ENCODE measurements around the gene UQCR11. TPM values are rescaled to one million over a fixed set of nuclear protein-coding genes. Genes with fewer than 3 reads are reported as not detected.

The UQCR11 gene
- total RNA-seq, 3 donors from 2014 or later (not counting 1 experiment from before 2014, with no cell fraction given), result 91.2 to 142 (median 99.1) TPM

DNA sequence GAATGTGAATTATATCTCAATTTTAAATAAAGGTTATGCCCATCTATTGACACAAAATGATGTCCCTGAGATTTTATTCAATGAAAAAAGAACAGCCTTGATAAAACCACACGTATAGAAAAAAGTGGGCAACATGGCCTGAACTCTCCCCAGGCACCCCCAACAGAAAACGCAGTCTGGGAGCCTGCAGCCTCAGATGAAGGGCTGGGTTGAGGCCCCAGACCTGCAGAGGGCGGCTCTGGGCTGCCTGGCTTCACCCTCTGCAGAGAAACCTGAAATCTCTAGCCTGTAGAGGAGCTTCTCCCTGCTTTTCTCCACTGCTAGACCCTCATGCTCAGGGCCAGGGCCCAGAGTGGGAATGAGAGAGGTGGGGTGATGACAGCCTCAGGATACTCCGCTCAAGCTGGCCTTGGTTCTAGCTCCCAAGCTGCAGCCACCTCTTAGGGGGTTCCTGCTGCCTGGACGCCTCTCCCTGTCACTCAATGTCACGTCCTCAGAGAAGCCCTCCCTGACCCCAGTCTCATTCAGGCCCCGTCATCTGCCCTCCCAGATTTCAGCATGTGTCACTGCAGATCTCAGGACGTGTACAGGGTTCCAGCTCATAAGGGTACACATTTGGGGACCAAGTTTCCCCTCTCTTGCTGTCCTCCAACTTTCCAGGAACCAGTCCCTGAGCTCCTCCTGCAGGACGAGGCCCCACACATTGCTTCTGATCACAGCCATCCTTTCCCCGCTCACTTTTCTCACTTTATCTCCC, 14.4 kb downstream of the UQCR11 start:
- Histone ChIP-seq H3K27me3 (ENCODE audit: control insufficient read depth, insufficient read depth, low read length) (no peaks in the 10 kb centered on the region), H3K36me3 (ENCODE audit: control insufficient read depth, insufficient read depth, low read length) (peaks cover 2% of the 10 kb centered on the region), H3K4me3 (ENCODE audit: low read length) (no peak overlapping the region), H3K27ac (ENCODE audit: low read length) (no peak overlapping the region), H3K9me3 (ENCODE audit: control insufficient read depth, insufficient read depth, low read length) (no peaks in the 10 kb centered on the region), H3K4me1 (ENCODE audit: control insufficient read depth, insufficient read depth, low read length) (peaks cover 26% of the 10 kb centered on the region)
- peaks cover 8 to 27% of the 10 kb centered on the region in 2 donors for H3K4me1 Mint-ChIP-seq
- H3K4me3 Mint-ChIP-seq, result peak overlapping the region; percentile 70
- WGBS (ENCODE audit: insufficient coverage), result 21% methylated on average over 10 of the region's 10 CpGs
- intact Hi-C loops (cut with micrococcal nuclease), result no loop called here
- ATAC-seq, result no peak
- H3K36me3 Mint-ChIP-seq, result no peaks in the 10 kb centered on the region
- H3K9me3 Mint-ChIP-seq, result no peaks in the 10 kb centered on the region
- H3K27me3 Mint-ChIP-seq (ENCODE audit: low read depth in 2 of 2), result no peaks in the 10 kb centered on the region
- H3K27ac Mint-ChIP-seq, result peak overlapping the region; percentile 64 to 89
- no peak for TF ChIP-seq CTCF (IDR thresholded peaks at IDR 0.05)
- peak in 1 of 2 donors; percentile 57 for DNase-seq

GRCh38 chr19:1587872-1588271, 17.4 kb downstream of the UQCR11 start:
- Histone ChIP-seq H3K4me1 (ENCODE audit: control insufficient read depth, insufficient read depth, low read length) (peaks cover 20% of the 10 kb centered on the region), H3K9me3 (ENCODE audit: control insufficient read depth, insufficient read depth, low read length) (no peaks in the 10 kb centered on the region), H3K4me3 (ENCODE audit: low read length) (no peak overlapping the region), H3K27ac (ENCODE audit: low read length) (no peak overlapping the region), H3K36me3 (ENCODE audit: control insufficient read depth, insufficient read depth, low read length) (peaks cover 5% of the 10 kb centered on the region), H3K27me3 (ENCODE audit: control insufficient read depth, insufficient read depth, low read length) (no peaks in the 10 kb centered on the region)
- no peak for DNase-seq
- Mint-ChIP-seq H3K36me3 (no peaks in the 10 kb centered on the region), H3K27me3 (ENCODE audit: low read depth in 2 of 2) (no peaks in the 10 kb centered on the region), H3K27ac (no peak overlapping the region), H3K4me3 (no peak overlapping the region), H3K4me1 (peaks cover 8 to 23% of the 10 kb centered on the region in 2 donors), H3K9me3 (no peaks in the 10 kb centered on the region)
- intact Hi-C loops (cut with micrococcal nuclease), result no loop called here
- no peak for TF ChIP-seq CTCF (IDR thresholded peaks at IDR 0.05)
- WGBS (ENCODE audit: insufficient coverage), result 92% methylated on average over 9 of the region's 9 CpGs
- no peak for ATAC-seq

DNA sequence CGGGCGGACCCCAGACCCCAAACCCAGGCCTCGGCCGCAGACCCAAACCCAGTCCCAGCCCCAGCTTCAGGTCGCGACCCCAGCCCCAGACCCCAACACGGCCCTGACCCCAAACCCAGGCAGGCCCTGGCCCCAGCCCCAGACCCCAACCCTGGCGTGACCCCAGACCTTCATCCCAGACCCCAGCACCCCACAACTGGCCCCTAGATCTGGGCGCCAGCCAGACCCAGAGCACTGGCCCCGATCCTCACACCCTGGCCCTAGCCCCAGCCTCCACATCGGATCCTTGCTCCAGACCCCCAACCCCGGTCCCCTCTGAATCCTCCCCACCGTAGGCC, 20.1 kb downstream of the UQCR11 start:
- no peak for ATAC-seq
- Histone ChIP-seq H3K27me3 (ENCODE audit: control insufficient read depth, insufficient read depth, low read length) (no peaks in the 10 kb centered on the region), H3K4me3 (ENCODE audit: low read length) (no peak overlapping the region), H3K36me3 (ENCODE audit: control insufficient read depth, insufficient read depth, low read length) (peaks cover 25% of the 10 kb centered on the region), H3K9me3 (ENCODE audit: control insufficient read depth, insufficient read depth, low read length) (no peaks in the 10 kb centered on the region), H3K4me1 (ENCODE audit: control insufficient read depth, insufficient read depth, low read length) (peaks cover 2% of the 10 kb centered on the region), H3K27ac (ENCODE audit: low read length) (no peak overlapping the region)
- no peak for TF ChIP-seq CTCF (IDR thresholded peaks at IDR 0.05)
- Mint-ChIP-seq H3K36me3 (no peaks in the 10 kb centered on the region), H3K27me3 (ENCODE audit: low read depth in 2 of 2) (no peaks in the 10 kb centered on the region), H3K4me1 (peaks cover 0 to 8% of the 10 kb centered on the region in 2 donors), H3K4me3 (no peak overlapping the region), H3K27ac (no peak overlapping the region), H3K9me3 (no peaks in the 10 kb centered on the region)
- WGBS (ENCODE audit: insufficient coverage), result 98% methylated on average over 13 of the region's 13 CpGs
- DNase-seq, result no peak
- intact Hi-C loops (cut with micrococcal nuclease), result no loop called here

Measured in natural killer cell (primary cell).